HTERT RPE-1 (cell line): ENCODE results near the gene PPP1R3G.

Source experiments
- in situ Hi-C: fragments of 300-500 bp; cut with MboI; formaldehyde crosslinking; loops from 4 replicates; pipeline ENCODE4 v1.14.3; 2020; ENCODE audit warnings: low sequenced_read_pairs

PPP1R3G gene

DNA sequence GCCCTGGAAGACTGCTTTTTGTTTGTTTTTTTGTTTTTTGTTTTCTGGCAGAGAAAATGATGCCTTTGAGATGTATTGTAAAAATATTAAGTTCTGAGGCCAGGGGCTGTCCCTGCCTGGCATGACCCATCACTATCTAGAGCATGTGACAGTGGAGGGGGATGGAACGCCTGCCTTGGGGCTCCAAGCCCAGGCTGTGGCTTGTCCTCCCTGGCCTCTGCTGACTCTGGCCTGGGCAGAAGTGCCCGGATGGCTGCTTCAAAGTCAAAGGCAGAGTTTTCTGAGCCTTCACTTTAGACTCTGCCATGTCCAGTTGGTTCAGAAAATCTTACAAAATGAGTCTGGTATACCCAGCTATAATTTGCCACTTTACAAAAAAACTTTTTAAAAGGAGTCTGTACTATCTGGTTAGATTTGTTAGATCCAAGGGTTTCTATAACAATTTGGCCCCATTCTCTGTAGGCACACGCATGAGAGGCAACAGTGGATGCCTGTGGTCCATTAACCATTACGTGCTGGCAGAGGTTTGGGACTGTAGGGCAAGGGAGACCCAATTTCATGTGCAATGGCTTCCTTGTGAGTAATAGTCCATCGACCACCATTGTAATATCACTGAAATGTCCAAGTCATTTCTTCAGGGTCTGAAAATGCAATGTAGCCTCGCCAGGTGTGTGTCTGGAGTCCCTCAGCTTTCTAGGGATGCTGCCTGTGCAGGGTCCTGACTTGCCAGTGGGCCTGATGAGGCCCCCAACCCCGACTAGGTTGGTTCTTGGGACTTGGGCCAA, 8.3 kb downstream of the PPP1R3G start:
- in situ Hi-C loops: no loop called here

DNA sequence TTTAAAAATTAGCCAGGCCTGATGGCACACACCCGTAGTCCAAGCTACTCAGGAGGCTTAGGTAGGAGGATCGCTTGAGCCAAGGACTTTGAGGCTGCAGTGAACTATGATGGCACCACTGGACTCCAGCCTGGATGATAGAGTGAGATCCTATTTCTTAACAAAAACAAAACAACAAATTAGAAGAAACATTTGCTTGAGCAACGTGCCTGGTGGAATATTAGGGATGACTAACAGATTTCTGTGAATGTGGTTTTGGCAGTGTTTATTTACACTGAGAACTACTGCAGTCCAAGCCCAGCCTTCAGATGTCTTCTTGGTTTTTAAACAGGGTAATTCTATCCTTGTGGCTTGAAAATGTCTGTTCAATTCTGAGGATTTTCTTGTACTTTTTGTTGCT, 9.2 kb downstream of the PPP1R3G start:
- in situ Hi-C loops: no loop called here

GRCh38 chr6:5095236-5095635, 10.1 kb downstream of the PPP1R3G start:
- in situ Hi-C loops: no loop called here

- in situ Hi-C loops: no loop called here
Observed at GRCh38 chr6:5096482-5096881, 11.3 kb downstream of the PPP1R3G start.

DNA sequence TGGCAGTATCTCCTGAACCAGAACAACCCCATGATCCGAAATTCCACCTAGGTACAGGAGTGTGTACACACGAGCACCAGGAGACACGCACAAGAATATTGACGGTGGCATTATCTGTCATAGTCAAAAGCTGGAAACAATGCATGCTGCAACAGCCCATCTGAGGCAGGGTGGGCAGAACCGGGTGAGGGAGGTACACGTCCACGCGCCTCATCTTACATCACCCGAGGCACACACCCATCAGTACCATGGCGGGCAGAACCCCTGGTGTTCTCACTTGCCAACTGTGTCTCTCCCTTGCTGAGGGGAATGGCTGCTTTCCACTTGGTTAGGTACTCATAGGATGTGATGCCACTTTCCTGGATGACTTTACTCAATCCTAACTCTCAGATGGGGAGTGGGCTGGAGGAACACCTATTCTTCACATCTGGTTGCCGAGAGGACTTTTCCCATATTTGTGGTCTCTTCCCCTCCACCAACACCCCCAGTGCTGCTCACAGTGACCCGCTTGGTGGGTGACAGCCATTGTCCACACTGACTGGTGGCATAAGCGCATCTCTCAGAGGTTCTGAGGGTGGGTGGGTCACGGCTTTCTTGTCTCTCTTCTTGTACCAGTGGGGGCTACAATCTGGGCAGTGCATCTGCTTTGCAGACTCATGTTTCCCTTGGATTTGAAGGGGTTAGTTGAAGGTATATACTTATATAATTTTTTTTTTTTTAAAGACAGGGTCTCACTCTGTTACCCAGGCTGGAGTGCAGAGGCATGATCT, 13.5 kb downstream of the PPP1R3G start:
- in situ Hi-C loops: no loop called here

- in situ Hi-C loops: no loop called here
Observed at GRCh38 chr6:5099537-5099936, 14.4 kb downstream of the PPP1R3G start.

- in situ Hi-C loops: no loop called here
Observed at GRCh38 chr6:5100806-5101205, 15.7 kb downstream of the PPP1R3G start.

DNA sequence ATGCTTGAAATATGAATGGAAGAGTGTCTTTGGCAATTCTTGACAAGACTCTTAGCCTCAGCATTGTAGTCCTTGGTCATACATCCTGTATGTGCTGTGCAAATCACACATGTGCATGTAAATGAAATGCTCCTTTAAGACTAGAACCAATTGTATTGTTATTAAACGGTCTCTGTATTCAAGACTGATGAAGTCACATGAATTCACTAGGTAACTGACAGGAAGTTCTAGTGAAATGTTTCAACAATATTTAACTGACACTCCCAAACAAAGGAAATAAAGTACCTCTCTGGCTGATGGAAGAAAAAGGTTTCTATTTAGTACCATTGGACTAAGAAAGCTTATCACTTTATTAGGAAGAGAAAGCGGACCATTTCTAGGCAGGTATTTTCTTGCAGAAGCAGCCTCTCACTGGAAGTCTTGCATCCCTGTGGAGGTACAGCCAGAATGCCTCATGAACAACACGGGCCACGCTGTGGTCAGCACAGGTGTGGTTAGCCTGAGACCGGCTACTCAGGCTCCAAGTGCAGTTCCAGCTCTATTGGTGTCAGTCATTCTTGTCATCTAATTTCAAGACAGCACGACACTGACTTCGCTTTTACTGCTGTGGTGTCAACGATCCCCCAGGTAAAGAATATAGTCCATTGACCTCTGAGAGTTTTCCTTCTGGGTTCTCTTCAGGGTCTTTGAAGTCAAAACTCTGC, 17.3 kb downstream of the PPP1R3G start:
- in situ Hi-C loops: no loop called here

DNA sequence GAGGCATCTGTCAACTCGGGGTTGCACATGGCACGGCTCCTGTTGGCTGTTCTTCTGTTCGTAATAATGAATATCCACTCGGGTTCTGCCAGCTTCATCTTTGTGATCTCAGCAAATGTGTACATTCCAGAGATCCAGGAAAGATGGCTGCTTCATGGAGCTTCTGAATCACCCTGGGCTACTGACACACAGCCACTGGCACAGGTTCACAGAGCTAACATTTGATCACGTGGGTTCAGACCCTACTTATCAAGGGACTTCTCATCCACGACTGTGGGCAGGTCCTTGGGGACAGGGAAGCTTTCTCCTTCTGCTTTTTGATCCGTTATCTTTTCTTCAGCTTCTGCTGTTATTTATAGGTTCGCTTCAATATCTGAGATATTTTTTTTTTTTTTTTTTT, 18.1 kb downstream of the PPP1R3G start:
- in situ Hi-C loops: no loop called here

DNA sequence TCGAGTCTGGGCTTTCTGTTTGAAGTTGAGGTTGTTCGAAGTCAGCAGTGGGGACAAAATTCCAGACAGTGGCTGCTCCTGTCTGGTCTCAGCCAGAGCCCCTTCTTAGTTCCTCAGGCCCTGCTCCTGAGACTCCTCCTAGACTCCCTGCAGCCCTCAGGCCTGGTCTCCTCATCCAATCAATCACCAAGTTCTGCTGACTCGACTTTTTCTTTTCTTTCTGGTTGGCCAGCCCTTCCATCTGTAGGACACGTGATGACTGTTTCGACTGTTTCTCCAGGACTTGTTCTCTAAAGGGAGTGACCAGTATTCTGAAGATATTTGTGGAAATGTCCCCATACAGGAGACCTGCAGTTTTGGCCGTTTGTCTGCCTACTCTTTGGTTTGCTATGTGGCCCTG, 19.5 kb downstream of the PPP1R3G start:
- in situ Hi-C loops: no loop called here

DNA sequence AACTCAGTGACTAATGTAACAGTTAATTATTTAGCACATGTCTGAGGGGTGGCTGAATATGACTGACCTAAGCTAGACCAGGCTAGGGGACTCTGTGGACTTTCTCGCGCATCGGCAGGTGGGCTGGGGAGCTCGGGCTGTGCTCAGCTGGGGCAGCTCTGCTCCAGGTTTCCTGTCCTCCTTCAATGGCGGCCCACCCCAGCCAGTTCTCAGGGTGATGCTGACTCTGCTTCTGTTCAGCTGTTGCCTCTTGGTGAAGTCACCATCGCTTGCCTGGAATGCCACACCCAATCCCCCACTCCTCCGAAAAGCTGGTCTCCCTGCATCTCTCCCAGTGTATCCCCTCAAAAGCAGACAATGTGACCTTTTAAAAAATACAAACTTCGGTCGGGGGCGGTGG, 20.0 kb downstream of the PPP1R3G start:
- in situ Hi-C loops: no loop called here

DNA sequence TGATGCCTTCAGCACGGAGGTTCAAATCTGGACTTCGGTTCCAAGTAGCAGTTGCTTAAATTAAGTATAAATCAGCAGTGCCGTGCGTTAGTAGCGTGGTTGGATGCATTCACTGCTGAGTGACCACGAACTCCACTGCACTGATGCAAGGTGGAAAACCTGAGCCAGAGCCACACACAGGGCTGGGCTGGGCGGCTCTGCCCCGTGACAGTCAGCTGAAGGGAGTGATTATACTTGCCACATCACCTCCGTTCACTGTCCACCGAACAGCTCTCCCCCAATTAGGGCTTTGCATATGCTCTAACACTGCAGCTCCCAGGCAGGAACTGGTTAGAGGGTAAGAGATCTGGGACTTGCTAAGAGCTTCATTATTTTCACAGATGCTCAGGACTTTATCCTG, 22.2 kb downstream of the PPP1R3G start:
- in situ Hi-C loops: no loop called here

GRCh38 chr6:5108068-5108467, 22.9 kb downstream of the PPP1R3G start:
- in situ Hi-C loops: no loop called here

- in situ Hi-C loops: no loop called here
Observed at GRCh38 chr6:5108536-5109150, 23.5 kb downstream of the PPP1R3G start.

GRCh38 chr6:5109436-5109835, 24.3 kb downstream of the PPP1R3G start:
- in situ Hi-C loops: no loop called here

DNA sequence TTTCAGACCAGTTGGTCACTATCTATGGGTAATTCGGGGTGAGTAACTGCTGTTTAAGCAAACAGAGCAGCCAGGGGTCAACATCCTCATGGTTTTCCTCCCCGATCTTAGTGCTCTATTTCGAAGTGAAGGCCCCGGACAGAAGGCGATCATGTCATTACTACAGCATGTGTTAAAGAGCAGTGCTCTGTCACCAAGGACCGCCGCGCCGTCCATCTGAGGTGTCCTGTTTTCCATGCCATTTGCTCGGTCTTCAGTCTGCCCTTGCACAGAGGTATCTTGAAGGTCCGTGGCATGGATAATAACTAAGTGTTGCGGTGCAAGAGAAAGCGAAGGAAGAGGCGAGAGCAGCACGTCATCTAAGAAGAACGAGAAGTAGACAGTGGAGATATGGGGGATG, 25.1 kb downstream of the PPP1R3G start:
- in situ Hi-C loops: no loop called here

DNA sequence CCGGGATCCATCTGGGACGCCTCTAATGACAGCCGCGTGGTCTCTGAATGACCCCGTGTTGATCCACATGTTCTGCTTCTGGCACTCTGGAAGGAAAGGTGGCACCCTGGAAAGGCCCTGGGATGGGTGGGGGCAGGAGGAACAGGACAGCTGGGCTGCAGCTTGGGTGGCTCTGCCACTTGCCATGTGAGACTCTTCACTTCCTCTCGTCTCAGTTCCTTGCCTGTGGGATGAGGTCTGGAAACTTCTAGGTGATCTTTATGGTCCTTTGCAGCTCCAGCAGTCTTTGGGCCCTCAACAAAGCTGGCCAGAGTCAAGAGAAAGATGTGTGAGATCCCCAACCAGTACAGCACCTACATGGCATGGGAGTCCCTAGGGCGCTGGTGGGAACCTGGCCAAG, 26.5 kb downstream of the PPP1R3G start:
- in situ Hi-C loops: no loop called here

GRCh38 chr6:5112066-5112799, 27.1 kb downstream of the PPP1R3G start:
- in situ Hi-C loops: no loop called here

- in situ Hi-C loops: no loop called here
Observed at GRCh38 chr6:5113096-5113495, 28.0 kb downstream of the PPP1R3G start.

- in situ Hi-C loops: no loop called here
Observed at GRCh38 chr6:5115168-5115567, 30.0 kb downstream of the PPP1R3G start.
